ENCODE measurements around the gene TRIM14. TPM values are rescaled to one million over a fixed set of nuclear protein-coding genes. Genes with fewer than 3 reads are reported as not detected.

The TRIM14 gene
- total and polyA plus RNA-seq, 2 donors (not counting 1 experiment from before 2014, with no cell fraction given) = 22.5 to 23.9 TPM

DNA sequence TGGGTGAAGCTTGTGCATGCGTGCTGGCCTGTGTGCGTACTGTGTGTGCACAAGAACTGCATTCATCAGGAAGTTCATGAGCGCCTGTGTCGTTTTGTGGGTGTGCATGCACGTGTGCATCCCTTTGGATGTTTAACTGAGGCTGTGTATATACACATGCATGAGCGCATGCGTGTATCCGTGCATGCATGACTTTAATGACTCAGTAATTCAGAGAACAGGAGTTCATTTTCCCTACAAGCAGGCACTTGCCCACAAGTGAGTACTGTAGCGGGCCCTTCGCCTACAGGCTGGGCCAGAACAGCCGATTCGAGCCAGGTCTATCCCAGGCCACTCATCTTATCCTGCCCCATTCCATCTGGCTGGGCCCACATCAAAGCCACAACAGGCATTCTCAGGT is 43.6 kb upstream of the TRIM14 start:
- ChIA-PET POLR2A (no interaction called here), CTCF (no interaction called here)
- Histone ChIP-seq H3K36me3 (replicated peaks in 1 of 2; ENCODE audit: control extremely low read depth in 1 of 2, control insufficient read depth in 1 of 2, extremely low read depth in 1 of 2, insufficient read depth in 2 of 2, low read length in 1 of 2) (no peaks in the 10 kb centered on the region), H3K4me1 (ENCODE audit: control insufficient read depth in 2 of 2, insufficient read depth in 2 of 2, low read length in 2 of 2) (no peaks in the 10 kb centered on the region), H3K27me3 (replicated peaks in 1 of 4; ENCODE audit: control extremely low read depth in 1 of 4, control insufficient read depth in 3 of 4, insufficient read depth in 4 of 4, low read length in 3 of 4) (no peaks in the 10 kb centered on the region), H4K20me1 (ENCODE audit: control insufficient read depth, insufficient read depth, low read length, poor library complexity, severe bottlenecking) (no peaks in the 10 kb centered on the region), H3K9ac (ENCODE audit: low read length) (no peak overlapping the region), H3K27ac (ENCODE audit: low read length in 2 of 2) (no peak overlapping the region), H3K79me2 (ENCODE audit: control insufficient read depth, insufficient read depth, low read length) (no peaks in the 10 kb centered on the region), H2AFZ (ENCODE audit: insufficient read depth, low read depth, low read length, poor library complexity, severe bottlenecking) (no peak overlapping the region), H3K9me3 (ENCODE audit: control extremely low read depth in 1 of 3, control insufficient read depth in 2 of 3, insufficient read depth in 1 of 3, low read length in 2 of 3) (no peaks in the 10 kb centered on the region), H3K4me2 (replicated peaks; ENCODE audit: low read depth, low read length, poor library complexity, severe bottlenecking) (no peak overlapping the region), H3K4me3 (ENCODE audit: control extremely low read depth in 1 of 5, extremely low read depth in 1 of 5, insufficient read depth in 1 of 5, low read depth in 2 of 5, low read length in 4 of 5) (no peak overlapping the region)
- ATAC-seq (ENCODE audit: low read depth) (no peak), DNase-seq (no peak)
- TF ChIP-seq EZH2 (IDR thresholded peaks at IDR 0.05; ENCODE audit: borderline replicate concordance, insufficient read depth, low read depth, low read length, poor library complexity, severe bottlenecking) = no peak
- TF ChIP-seq, protein P1, sequence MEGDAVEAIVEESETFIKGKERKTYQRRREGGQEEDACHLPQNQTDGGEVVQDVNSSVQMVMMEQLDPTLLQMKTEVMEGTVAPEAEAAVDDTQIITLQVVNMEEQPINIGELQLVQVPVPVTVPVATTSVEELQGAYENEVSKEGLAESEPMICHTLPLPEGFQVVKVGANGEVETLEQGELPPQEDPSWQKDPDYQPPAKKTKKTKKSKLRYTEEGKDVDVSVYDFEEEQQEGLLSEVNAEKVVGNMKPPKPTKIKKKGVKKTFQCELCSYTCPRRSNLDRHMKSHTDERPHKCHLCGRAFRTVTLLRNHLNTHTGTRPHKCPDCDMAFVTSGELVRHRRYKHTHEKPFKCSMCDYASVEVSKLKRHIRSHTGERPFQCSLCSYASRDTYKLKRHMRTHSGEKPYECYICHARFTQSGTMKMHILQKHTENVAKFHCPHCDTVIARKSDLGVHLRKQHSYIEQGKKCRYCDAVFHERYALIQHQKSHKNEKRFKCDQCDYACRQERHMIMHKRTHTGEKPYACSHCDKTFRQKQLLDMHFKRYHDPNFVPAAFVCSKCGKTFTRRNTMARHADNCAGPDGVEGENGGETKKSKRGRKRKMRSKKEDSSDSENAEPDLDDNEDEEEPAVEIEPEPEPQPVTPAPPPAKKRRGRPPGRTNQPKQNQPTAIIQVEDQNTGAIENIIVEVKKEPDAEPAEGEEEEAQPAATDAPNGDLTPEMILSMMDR (IDR thresholded peaks at IDR 0.05) = no peak
- 95% methylated on average over 11 of the region's 12 CpGs for WGBS (ENCODE audit: insufficient coverage)
- Mint-ChIP-seq H3K9me3 (ENCODE audit: insufficient read depth) (no peaks in the 10 kb centered on the region), H3K4me3 (no peak overlapping the region), H3K4me1 (no peaks in the 10 kb centered on the region), H3K27me3 (no peaks in the 10 kb centered on the region), H3K27ac (no peak overlapping the region)
- intact Hi-C loops (cut with micrococcal nuclease) = no loop called here

DNA sequence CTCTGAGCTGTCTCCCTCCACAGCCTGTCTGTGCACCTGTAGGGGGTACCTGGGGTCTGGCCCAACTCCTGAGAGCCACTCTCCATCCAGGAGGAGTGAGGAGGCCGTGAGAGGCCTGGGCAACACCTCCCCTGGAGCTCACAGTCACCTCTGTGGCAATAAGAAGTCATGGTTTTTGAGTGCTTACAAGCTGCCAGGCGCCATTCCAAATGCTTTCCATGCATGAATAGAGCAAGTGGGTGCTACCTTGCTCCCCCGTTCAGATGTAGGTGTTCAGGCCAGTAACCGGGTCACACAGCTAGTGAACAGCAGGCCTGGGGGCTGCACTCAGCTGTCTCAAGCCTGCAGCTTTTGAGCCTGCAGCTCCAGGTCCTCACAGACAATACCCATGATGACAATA is 42.8 kb upstream of the TRIM14 start:
- DNase-seq = no peak
- no peaks in the 10 kb centered on the region for H3K79me2 ChIP-seq (ENCODE audit: control insufficient read depth, insufficient read depth, low read length)
- POLR2A ChIA-PET = interaction anchor here (0.6 kb wide), 1 partner anchor 49 kb away, joined by 7 read pairs; no protein-coding TSS in a partner anchor
- H3K4me3 Mint-ChIP-seq = no peak overlapping the region
- no peaks in the 10 kb centered on the region for H3K27me3 ChIP-seq (replicated peaks in 1 of 4; ENCODE audit: control extremely low read depth in 1 of 4, control insufficient read depth in 3 of 4, insufficient read depth in 4 of 4, low read length in 3 of 4)
- CTCF ChIA-PET = no interaction called here
- TF ChIP-seq, protein P1 (IDR thresholded peaks at IDR 0.05) = no peak
- no peak for TF ChIP-seq EZH2 (IDR thresholded peaks at IDR 0.05; ENCODE audit: borderline replicate concordance, insufficient read depth, low read depth, low read length, poor library complexity, severe bottlenecking)
- 90% methylated on average over 3 of the region's 4 CpGs for WGBS (ENCODE audit: insufficient coverage)
- no peak overlapping the region for H2AFZ ChIP-seq (ENCODE audit: insufficient read depth, low read depth, low read length, poor library complexity, severe bottlenecking)
- no peak overlapping the region for H3K9ac ChIP-seq (ENCODE audit: low read length)
- no peak overlapping the region for H3K4me2 ChIP-seq (replicated peaks; ENCODE audit: low read depth, low read length, poor library complexity, severe bottlenecking)
- no peaks in the 10 kb centered on the region for H3K4me1 Mint-ChIP-seq
- no peaks in the 10 kb centered on the region for H4K20me1 ChIP-seq (ENCODE audit: control insufficient read depth, insufficient read depth, low read length, poor library complexity, severe bottlenecking)
- H3K27me3 Mint-ChIP-seq = no peaks in the 10 kb centered on the region
- H3K27ac Mint-ChIP-seq = no peak overlapping the region
- no peaks in the 10 kb centered on the region for H3K4me1 ChIP-seq (ENCODE audit: control insufficient read depth in 2 of 2, insufficient read depth in 2 of 2, low read length in 2 of 2)
- no peak overlapping the region for H3K27ac ChIP-seq (ENCODE audit: low read length in 2 of 2)
- no peaks in the 10 kb centered on the region for H3K9me3 ChIP-seq (ENCODE audit: control extremely low read depth in 1 of 3, control insufficient read depth in 2 of 3, insufficient read depth in 1 of 3, low read length in 2 of 3)
- intact Hi-C loops (cut with micrococcal nuclease) = no loop called here
- H3K4me3 ChIP-seq (ENCODE audit: control extremely low read depth in 1 of 5, extremely low read depth in 1 of 5, insufficient read depth in 1 of 5, low read depth in 2 of 5, low read length in 4 of 5) = no peak overlapping the region
- no peaks in the 10 kb centered on the region for H3K9me3 Mint-ChIP-seq (ENCODE audit: insufficient read depth)
- H3K36me3 ChIP-seq (replicated peaks in 1 of 2; ENCODE audit: control extremely low read depth in 1 of 2, control insufficient read depth in 1 of 2, extremely low read depth in 1 of 2, insufficient read depth in 2 of 2, low read length in 1 of 2) = no peaks in the 10 kb centered on the region
- ATAC-seq (ENCODE audit: low read depth) = no peak

Measured in B cell (primary cell).